Natural killer cell (primary cell): ENCODE data around the gene CAPNS2. TPM values are rescaled to one million over a fixed set of nuclear protein-coding genes. Genes with fewer than 3 reads are reported as not detected.

Experiments
- ATAC-seq, 3 donors: fragments of 150-1000 bp in 2 of 3; fragments of 200-7000 bp in 1 of 3; cut with Tn5 transposase; 1 replicate in 1 of 3; 2 replicates in 2 of 3; pipeline ENCODE4 v1.10.0; 2021; ENCODE audit warnings: mild to moderate bottlenecking in 2 of 3, moderate library complexity in 2 of 3
- DNase-seq, 2 donors: peaks; one replicate each; pipeline versions ENCODE4 v3.0.0 to v3.0.0-alpha.2; 2013 to 2021; ENCODE audit warnings: mixed read lengths in 1 of 2
- H3K27ac ChIP-seq: one replicate; pipeline ENCODE4 v1.5.1; 2013; ENCODE audit warnings: mild to moderate bottlenecking, low read length
- H3K27me3 ChIP-seq: one replicate; pipeline ENCODE4 v1.6.1; 2013; ENCODE audit warnings: low read length; ENCODE audit not compliant: control insufficient read depth, insufficient read depth
- H3K36me3 ChIP-seq: one replicate; pipeline ENCODE4 v1.6.1; 2013; ENCODE audit warnings: low read length; ENCODE audit not compliant: control insufficient read depth, insufficient read depth
- H3K4me1 ChIP-seq: one replicate; pipeline ENCODE4 v1.6.1; 2013; ENCODE audit warnings: low read length; ENCODE audit not compliant: control insufficient read depth, insufficient read depth
- H3K4me3 ChIP-seq: one replicate; pipeline ENCODE4 v1.5.1; 2013; ENCODE audit warnings: low read length
- H3K9me3 ChIP-seq: one replicate; pipeline ENCODE4 v1.6.1; 2013; ENCODE audit warnings: low read length; ENCODE audit not compliant: control insufficient read depth, insufficient read depth
- H3K27ac Mint-ChIP-seq, 2 donors: one replicate each; pipeline ENCODE4 v1.8.0; 2022; ENCODE audit warnings: mild to moderate bottlenecking in 2 of 2, mixed read lengths in 2 of 2, moderate library complexity in 1 of 2
- H3K27me3 Mint-ChIP-seq, 2 donors: one replicate each; pipeline ENCODE4 v1.8.0; 2022; ENCODE audit warnings: low read depth in 2 of 2, mixed read lengths in 2 of 2
- H3K36me3 Mint-ChIP-seq: one replicate; pipeline ENCODE4 v1.8.0; 2022; ENCODE audit warnings: mixed read lengths
- H3K4me1 Mint-ChIP-seq, 2 donors: one replicate each; pipeline ENCODE4 v1.8.0; 2022; ENCODE audit warnings: mixed read lengths in 2 of 2
- H3K4me3 Mint-ChIP-seq: one replicate; pipeline ENCODE4 v1.8.0; 2022; ENCODE audit warnings: mild to moderate bottlenecking, moderate library complexity, mixed read lengths
- H3K9me3 Mint-ChIP-seq, 2 donors: one replicate each; pipeline ENCODE4 v1.8.0; 2022; ENCODE audit warnings: mixed read lengths in 2 of 2
- CTCF ChIP-seq: fragments of 200-600 bp; IDR thresholded peaks from one replicate; pipeline ENCODE4 v1.8.0; 2022; ENCODE audit warnings: antibody characterized with exemption
- WGBS: methylation state at CpG from one replicate; pipeline ENCODE4 v1.1.7; 2013; ENCODE audit warnings: missing lambda C conversion rate; ENCODE audit not compliant: insufficient coverage; 5-methylcytosine and 5-hydroxymethylcytosine counted together
- intact Hi-C: fragments of 100-400 bp; cut with micrococcal nuclease; formaldehyde crosslinking; loops from one replicate; pipeline ENCODE4 v1.14.2; 2022
- total RNA-seq, 4 donors: library from RNA; stranded (reverse); fragments of 120-200 nt in 1 of 4; gene quantifications; one replicate each; pipeline versions ENCODE4 v1.2.3 to v1.2.4, GENCODE V29; 2013 to 2022

CAPNS2 gene
- total RNA-seq, 3 donors from 2014 or later (not counting 1 experiment from before 2014, with no cell fraction given), result 0.60 TPM; not detected in 2

- no peak overlapping the region for H3K27ac ChIP-seq
- Mint-ChIP-seq H3K36me3 (no peaks in the 10 kb centered on the region), H3K9me3 (peaks cover 3 to 5% of the 10 kb centered on the region in 2 donors), H3K27ac (no peak overlapping the region), H3K27me3 (peaks cover 8 to 10% of the 10 kb centered on the region in 2 donors), H3K4me1 (no peaks in the 10 kb centered on the region), H3K4me3 (no peak overlapping the region)
- H3K4me3 ChIP-seq, result no peak overlapping the region
- no peak for TF ChIP-seq CTCF
- H3K4me1 ChIP-seq, result no peaks in the 10 kb centered on the region
- H3K9me3 ChIP-seq, result no peaks in the 10 kb centered on the region
- intact Hi-C loops, result no loop called here
- DNase-seq (no peak), ATAC-seq (no peak)
- no peaks in the 10 kb centered on the region for H3K27me3 ChIP-seq
- WGBS, result 48% methylated on average over 4 of the region's 4 CpGs
- no peaks in the 10 kb centered on the region for H3K36me3 ChIP-seq
Observed at GRCh38 chr16:55597928-55598327, 31.4 kb downstream of the CAPNS2 start.

GRCh38 chr16:55605754-55606336 is 39.4 kb downstream of the CAPNS2 start:
- peaks cover 0 to 4% of the 10 kb centered on the region in 2 donors for H3K27me3 Mint-ChIP-seq
- H3K9me3 ChIP-seq, result no peaks in the 10 kb centered on the region
- H3K9me3 Mint-ChIP-seq, result peaks cover 2 to 3% of the 10 kb centered on the region in 2 donors
- H3K4me1 ChIP-seq, result no peaks in the 10 kb centered on the region
- H3K4me1 Mint-ChIP-seq, result no peaks in the 10 kb centered on the region
- no peaks in the 10 kb centered on the region for H3K36me3 Mint-ChIP-seq
- H3K36me3 ChIP-seq, result no peaks in the 10 kb centered on the region
- H3K27me3 ChIP-seq, result no peaks in the 10 kb centered on the region
- no peak overlapping the region for H3K27ac ChIP-seq
- no peak overlapping the region for H3K27ac Mint-ChIP-seq
- 57% methylated on average over 4 of the region's 4 CpGs for WGBS
- H3K4me3 Mint-ChIP-seq, result no peak overlapping the region
- TF ChIP-seq CTCF, result no peak
- no peak for DNase-seq
- ATAC-seq, result no peak
- intact Hi-C loops, result no loop called here
- H3K4me3 ChIP-seq, result no peak overlapping the region

- TF ChIP-seq CTCF, result no peak
- H3K4me1 Mint-ChIP-seq, result no peaks in the 10 kb centered on the region
Observed at GRCh38 chr16:55613613-55614335, 47.3 kb downstream of the CAPNS2 start.

More at GRCh38 chr16:55613613-55614335, 47.3 kb downstream of the CAPNS2 start:
- Histone ChIP-seq H3K9me3 (no peaks in the 10 kb centered on the region), H3K4me3 (no peak overlapping the region), H3K4me1 (no peaks in the 10 kb centered on the region), H3K36me3 (no peaks in the 10 kb centered on the region), H3K27me3 (no peaks in the 10 kb centered on the region), H3K27ac (no peak overlapping the region)
- H3K36me3 Mint-ChIP-seq, result no peaks in the 10 kb centered on the region
- no peak overlapping the region for H3K27ac Mint-ChIP-seq
- no peak overlapping the region for H3K4me3 Mint-ChIP-seq
- intact Hi-C loops, result no loop called here
- H3K9me3 Mint-ChIP-seq, result peaks cover 0 to 2% of the 10 kb centered on the region in 2 donors
- ATAC-seq, result no peak
- WGBS, result 81% methylated on average over 5 of the region's 6 CpGs
- no peak for DNase-seq
- peaks cover 0 to 9% of the 10 kb centered on the region in 2 donors for H3K27me3 Mint-ChIP-seq
